Sigmoid colon (tissue), 4 donors: ENCODE measurements around the gene ANKRD53.

Experiments
- EP300 ChIP-seq, 4 donors: sonication (generic); formaldehyde crosslinking; IDR thresholded peaks; one replicate each; pipeline ENCODE4 v1.6.1; 2017; ENCODE audit warnings: antibody characterized with exemption in 4 of 4
- TF ChIP-seq, protein P1 (sequence below), 4 experiments: fragments of 450-650 bp in 3 of 4; fragments of 200-600 bp in 1 of 4; IDR thresholded peaks; one replicate each; pipeline ENCODE4 v1.5.1; 2016 to 2019; ENCODE audit warnings: antibody characterized with exemption in 4 of 4, mild to moderate bottlenecking in 3 of 4, moderate library complexity in 2 of 4

- TF ChIP-seq, protein P1, sequence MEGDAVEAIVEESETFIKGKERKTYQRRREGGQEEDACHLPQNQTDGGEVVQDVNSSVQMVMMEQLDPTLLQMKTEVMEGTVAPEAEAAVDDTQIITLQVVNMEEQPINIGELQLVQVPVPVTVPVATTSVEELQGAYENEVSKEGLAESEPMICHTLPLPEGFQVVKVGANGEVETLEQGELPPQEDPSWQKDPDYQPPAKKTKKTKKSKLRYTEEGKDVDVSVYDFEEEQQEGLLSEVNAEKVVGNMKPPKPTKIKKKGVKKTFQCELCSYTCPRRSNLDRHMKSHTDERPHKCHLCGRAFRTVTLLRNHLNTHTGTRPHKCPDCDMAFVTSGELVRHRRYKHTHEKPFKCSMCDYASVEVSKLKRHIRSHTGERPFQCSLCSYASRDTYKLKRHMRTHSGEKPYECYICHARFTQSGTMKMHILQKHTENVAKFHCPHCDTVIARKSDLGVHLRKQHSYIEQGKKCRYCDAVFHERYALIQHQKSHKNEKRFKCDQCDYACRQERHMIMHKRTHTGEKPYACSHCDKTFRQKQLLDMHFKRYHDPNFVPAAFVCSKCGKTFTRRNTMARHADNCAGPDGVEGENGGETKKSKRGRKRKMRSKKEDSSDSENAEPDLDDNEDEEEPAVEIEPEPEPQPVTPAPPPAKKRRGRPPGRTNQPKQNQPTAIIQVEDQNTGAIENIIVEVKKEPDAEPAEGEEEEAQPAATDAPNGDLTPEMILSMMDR (IDR thresholded peaks at IDR 0.05), result no peak
- no peak for TF ChIP-seq EP300 (IDR thresholded peaks at IDR 0.05)
These were observed 39.9 kb upstream of the ANKRD53 start for GRCh38 chr2:70938586-70938950.
